HEK293 (cell line): Measurements from ENCODE around the gene RNF151.

Experiments
- ATF2 ChIP-seq: fragments of 450-650 bp; formaldehyde crosslinking; IDR thresholded peaks from 2 replicates; pipeline ENCODE4 v1.5.1; 2016; ENCODE audit warnings: missing biosample characterization, missing genetic modification characterization, low read depth
- BCL6B ChIP-seq: fragments of 450-650 bp; formaldehyde crosslinking; IDR thresholded peaks from 2 replicates; pipeline ENCODE4 v1.5.1; 2017; ENCODE audit warnings: missing biosample characterization, missing genetic modification characterization
- GFI1B ChIP-seq: fragments of 450-650 bp; formaldehyde crosslinking; IDR thresholded peaks from 2 replicates; pipeline ENCODE4 v1.5.1; 2016; ENCODE audit warnings: missing biosample characterization, missing genetic modification characterization
- GLI4 ChIP-seq: fragments of 450-650 bp; formaldehyde crosslinking; IDR thresholded peaks from 2 replicates; pipeline ENCODE4 v1.5.1; 2016; ENCODE audit warnings: missing biosample characterization, missing genetic modification characterization
- KLF16 ChIP-seq: fragments of 450-650 bp; formaldehyde crosslinking; IDR thresholded peaks from 2 replicates; pipeline ENCODE4 v1.5.1; 2017; ENCODE audit warnings: missing biosample characterization, missing genetic modification characterization
- KLF7 ChIP-seq: fragments of 450-650 bp; formaldehyde crosslinking; IDR thresholded peaks from 2 replicates; pipeline ENCODE4 v1.5.1; 2016; ENCODE audit warnings: missing biosample characterization, missing genetic modification characterization, borderline replicate concordance
- MYNN ChIP-seq: fragments of 450-650 bp; formaldehyde crosslinking; IDR thresholded peaks from 2 replicates; pipeline ENCODE4 v1.5.1; 2016; ENCODE audit warnings: missing biosample characterization, missing genetic modification characterization, borderline replicate concordance
- MZF1 ChIP-seq: fragments of 450-650 bp; formaldehyde crosslinking; IDR thresholded peaks from 2 replicates; pipeline ENCODE4 v1.5.1; 2017; ENCODE audit warnings: missing biosample characterization, missing genetic modification characterization, borderline replicate concordance
- OVOL3 ChIP-seq: fragments of 450-650 bp; formaldehyde crosslinking; IDR thresholded peaks from 2 replicates; pipeline ENCODE4 v1.5.1; 2016; ENCODE audit warnings: missing biosample characterization, missing genetic modification characterization
- YY1 ChIP-seq: fragments of 450-650 bp; formaldehyde crosslinking; IDR thresholded peaks from 2 replicates; pipeline ENCODE4 v1.5.1; 2018; ENCODE audit warnings: missing biosample characterization, missing genetic modification characterization
- ZBTB1 ChIP-seq: fragments of 450-650 bp; formaldehyde crosslinking; IDR thresholded peaks from 2 replicates; pipeline ENCODE4 v1.5.1; 2016; ENCODE audit warnings: missing biosample characterization, missing genetic modification characterization
- ZBTB21 ChIP-seq: fragments of 450-650 bp; formaldehyde crosslinking; IDR thresholded peaks from 2 replicates; pipeline ENCODE4 v1.5.1; 2017; ENCODE audit warnings: missing biosample characterization, missing genetic modification characterization
- ZBTB8A ChIP-seq: fragments of 450-650 bp; formaldehyde crosslinking; IDR thresholded peaks from 2 replicates; pipeline ENCODE4 v1.5.1; 2016; ENCODE audit warnings: missing biosample characterization, missing genetic modification characterization
- ZFHX2 ChIP-seq: fragments of 450-650 bp; formaldehyde crosslinking; conservative IDR thresholded peaks from 2 replicates; pipeline ENCODE4 v1.5.1; 2016; ENCODE audit warnings: missing biosample characterization, missing genetic modification characterization
- ZFP3 ChIP-seq: fragments of 450-650 bp; formaldehyde crosslinking; IDR thresholded peaks from 2 replicates; pipeline ENCODE4 v1.5.1; 2016; ENCODE audit warnings: low read depth, missing biosample characterization, missing genetic modification characterization
- ZFP69B ChIP-seq: fragments of 450-650 bp; formaldehyde crosslinking; IDR thresholded peaks from 2 replicates; pipeline ENCODE4 v1.5.1; 2016; ENCODE audit warnings: missing biosample characterization, missing genetic modification characterization
- ZNF121 ChIP-seq: fragments of 450-650 bp; formaldehyde crosslinking; IDR thresholded peaks from 2 replicates; pipeline ENCODE4 v1.5.1; 2016; ENCODE audit warnings: missing biosample characterization, missing genetic modification characterization
- ZNF155 ChIP-seq: fragments of 450-650 bp; formaldehyde crosslinking; IDR thresholded peaks from 2 replicates; pipeline ENCODE4 v1.5.1; 2016; ENCODE audit warnings: missing biosample characterization, missing genetic modification characterization
- ZNF19 ChIP-seq: fragments of 450-650 bp; formaldehyde crosslinking; IDR thresholded peaks from 2 replicates; pipeline ENCODE4; 2016; ENCODE audit warnings: missing biosample characterization, missing genetic modification characterization, low read depth
- ZNF202 ChIP-seq: fragments of 450-650 bp; formaldehyde crosslinking; IDR thresholded peaks from 2 replicates; pipeline ENCODE4 v1.5.1; 2016; ENCODE audit warnings: missing biosample characterization, missing genetic modification characterization, borderline replicate concordance
- ZNF23 ChIP-seq: fragments of 450-650 bp; formaldehyde crosslinking; IDR thresholded peaks from 2 replicates; pipeline ENCODE4 v1.5.1; 2016; ENCODE audit warnings: missing biosample characterization, missing genetic modification characterization, borderline replicate concordance
- ZNF239 ChIP-seq: fragments of 450-650 bp; formaldehyde crosslinking; IDR thresholded peaks from 2 replicates; pipeline ENCODE4 v1.5.1; 2016; ENCODE audit warnings: missing biosample characterization, missing genetic modification characterization
- ZNF26 ChIP-seq: fragments of 450-650 bp; formaldehyde crosslinking; IDR thresholded peaks from 2 replicates; pipeline ENCODE4 v1.5.1; 2016; ENCODE audit warnings: missing biosample characterization, missing genetic modification characterization
- ZNF324 ChIP-seq: fragments of 450-650 bp; formaldehyde crosslinking; IDR thresholded peaks from 2 replicates; pipeline ENCODE4 v1.5.1; 2016; ENCODE audit warnings: missing biosample characterization, missing genetic modification characterization
- ZNF341 ChIP-seq: fragments of 450-650 bp; formaldehyde crosslinking; IDR thresholded peaks from 2 replicates; pipeline ENCODE4; 2016; ENCODE audit warnings: low read depth, missing biosample characterization, missing genetic modification characterization
- ZNF398 ChIP-seq: fragments of 450-650 bp; formaldehyde crosslinking; IDR thresholded peaks from 2 replicates; pipeline ENCODE4 v1.5.1; 2017; ENCODE audit warnings: missing biosample characterization, missing genetic modification characterization
- ZNF645 ChIP-seq: fragments of 450-650 bp; formaldehyde crosslinking; IDR thresholded peaks from 2 replicates; pipeline ENCODE4; 2016; ENCODE audit warnings: missing biosample characterization, missing genetic modification characterization
- ZNF654 ChIP-seq: fragments of 450-650 bp; formaldehyde crosslinking; IDR thresholded peaks from 2 replicates; pipeline ENCODE4 v1.5.1; 2016; ENCODE audit warnings: low read depth, missing biosample characterization, missing genetic modification characterization
- ZNF664 ChIP-seq: fragments of 450-650 bp; formaldehyde crosslinking; IDR thresholded peaks from 2 replicates; pipeline ENCODE4 v1.5.1; 2016; ENCODE audit warnings: missing biosample characterization, missing genetic modification characterization
- ZNF704 ChIP-seq: fragments of 450-650 bp; formaldehyde crosslinking; IDR thresholded peaks from 2 replicates; pipeline ENCODE4 v1.5.1; 2016; ENCODE audit warnings: missing biosample characterization, missing genetic modification characterization
- ZNF747 ChIP-seq: fragments of 450-650 bp; formaldehyde crosslinking; IDR thresholded peaks from 2 replicates; pipeline ENCODE4 v1.5.1; 2016; ENCODE audit warnings: missing biosample characterization, missing genetic modification characterization
- ZNF768 ChIP-seq: fragments of 450-650 bp; formaldehyde crosslinking; IDR thresholded peaks from 2 replicates; pipeline ENCODE4 v1.5.1; 2018; ENCODE audit warnings: missing biosample characterization, mild to moderate bottlenecking, missing genetic modification characterization
- ZNF792 ChIP-seq: fragments of 450-650 bp; formaldehyde crosslinking; IDR thresholded peaks from 2 replicates; pipeline ENCODE4 v1.5.1; 2016; ENCODE audit warnings: missing biosample characterization, missing genetic modification characterization

RNF151 gene

GRCh38 chr16:1971796-1972489, 5.3 kb downstream of the RNF151 start, which contains the start of gene TBL3 (continued):
- TF ChIP-seq ZNF19 (tag by site-specific recombination) (no peak), ZNF792 (no peak), ZNF239 (tag by site-specific recombination) (peak; percentile 68; the same call in 1 of the 2 replicates), MYNN (0 out of 2 replicates have a peak, but pooled peaks have one; percentile 6), BCL6B (tag by site-specific recombination) (peak; percentile 56; the same call in 1 of the 2 replicates), ZNF654 (tag by site-specific recombination) (no peak), ZFP3 (tag by site-specific recombination) (no peak), GFI1B (tag by site-specific recombination) (no peak), ZNF121 (tag by site-specific recombination) (no peak), OVOL3 (tag by site-specific recombination) (peak; percentile 82), ZNF704 (tag by site-specific recombination) (no peak), MZF1 (tag by site-specific recombination) (no peak), ZNF747 (tag by site-specific recombination) (no peak), ZFP69B (tag by site-specific recombination) (peak; percentile 57), ZNF155 (tag by site-specific recombination) (no peak), ATF2 (tag by site-specific recombination) (peak; percentile 81), ZNF26 (no peak), ZBTB1 (tag by site-specific recombination) (no peak), ZNF768 (tag by site-specific recombination) (no peak), ZBTB8A (tag by site-specific recombination) (peak; percentile 68), ZNF664 (tag by site-specific recombination) (no peak), ZNF341 (tag by site-specific recombination) (no peak; the same call in 1 of the 2 replicates), ZNF324 (tag by site-specific recombination) (peak; percentile 88), KLF16 (tag by site-specific recombination) (peak; percentile 92), ZFHX2 (tag by site-specific recombination) (peak; percentile 86), YY1 (tag by site-specific recombination) (peak; percentile 100), ZNF645 (tag by site-specific recombination) (no peak; the same call in 1 of the 2 replicates), GLI4 (tag by site-specific recombination) (no peak), ZNF23 (tag by site-specific recombination) (no peak), KLF7 (tag by site-specific recombination) (peak; percentile 67; the same call in 1 of the 2 replicates), ZNF202 (tag by site-specific recombination) (no peak), ZBTB21 (tag by site-specific recombination) (peak; percentile 98), ZNF398 (peak; percentile 89)
